Sigmoid colon (tissue), 4 donors: ENCODE data around the gene SLF2.

Experiments used
- EP300 ChIP-seq, 4 donors: sonication (generic); formaldehyde crosslinking; IDR thresholded peaks; one replicate each; pipeline ENCODE4 v1.6.1; 2017; ENCODE audit warnings: antibody characterized with exemption in 4 of 4
- POLR2AphosphoS5 ChIP-seq, 4 donors: sonication (generic); formaldehyde crosslinking; IDR thresholded peaks; one replicate each; pipeline ENCODE4 v1.6.1; 2017; ENCODE audit warnings: antibody characterized with exemption in 4 of 4

DNA sequence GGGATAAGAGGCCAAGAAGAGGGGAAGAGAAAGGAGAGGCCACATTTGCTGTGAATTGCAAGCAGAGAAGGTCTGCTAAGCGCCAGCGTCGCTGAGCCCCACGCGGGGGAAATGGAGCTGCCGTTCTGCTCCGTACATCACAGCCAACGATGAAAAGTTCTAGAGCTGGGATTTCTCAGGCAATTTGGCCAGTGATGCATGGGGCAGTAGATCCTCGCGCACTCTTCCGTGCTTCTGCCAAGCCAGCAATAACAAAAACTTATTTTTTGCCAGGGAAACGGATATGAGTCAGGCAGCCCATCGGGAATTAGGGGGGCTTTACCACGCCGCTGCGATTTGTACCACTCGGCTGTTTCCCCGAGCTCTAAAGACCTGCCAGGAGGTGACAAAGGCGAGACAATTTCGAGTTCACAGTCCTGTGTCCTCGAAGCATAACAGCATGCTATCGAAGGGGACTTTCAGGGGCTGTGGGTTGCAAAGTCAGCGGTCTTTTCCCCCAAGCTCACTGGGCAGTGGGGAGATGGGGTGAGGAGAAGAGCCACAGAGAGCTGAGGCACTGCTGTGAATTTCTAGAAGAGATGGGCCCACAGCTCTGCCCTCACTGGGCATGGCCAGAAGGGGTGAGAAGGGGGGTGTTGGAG is 30.0 kb upstream of the SLF2 start:
- TF ChIP-seq POLR2AphosphoS5 (IDR thresholded peaks at IDR 0.05), result no peak
- TF ChIP-seq EP300 (IDR thresholded peaks at IDR 0.05), result no peak
